NCI-H1048 (cell line): Measurements from ENCODE around the gene CHN2.

Source experiments
- DNase-seq: peaks from one replicate; lab custom pipeline; 2025; lab: John Stamatoyannopoulos, UW

Gene CHN2

DNA sequence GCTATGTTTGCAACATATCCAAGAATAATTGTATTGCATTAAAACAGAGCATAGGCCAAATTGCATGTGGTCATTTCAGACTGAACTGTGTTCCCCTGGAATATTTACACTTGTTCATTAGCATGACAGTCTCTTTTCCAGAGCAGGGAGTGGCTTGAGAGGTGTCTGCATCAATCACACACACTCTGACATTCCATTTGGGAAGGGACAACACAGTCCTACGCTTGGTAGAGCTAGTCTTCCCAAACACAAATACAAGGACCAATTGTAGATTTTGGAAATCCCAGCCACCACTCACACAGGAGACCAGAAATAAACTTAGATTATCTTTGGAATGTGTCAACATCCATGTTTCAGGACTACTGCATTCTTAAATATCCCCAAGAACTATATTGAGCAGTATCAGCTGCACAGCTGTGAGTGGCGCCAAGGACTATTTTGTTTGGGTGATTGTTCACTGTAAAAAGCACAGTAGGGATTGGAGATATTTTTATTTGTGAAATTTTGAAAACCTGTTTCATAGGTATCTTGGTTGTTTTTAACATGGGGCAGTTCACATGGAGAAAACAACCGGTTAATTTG lies 275.5 kb downstream of the CHN2 start:
- no peak for DNase-seq

GRCh38 chr7:29471444-29472138 lies 277.0 kb downstream of the CHN2 start:
- DNase-seq = no peak

DNA sequence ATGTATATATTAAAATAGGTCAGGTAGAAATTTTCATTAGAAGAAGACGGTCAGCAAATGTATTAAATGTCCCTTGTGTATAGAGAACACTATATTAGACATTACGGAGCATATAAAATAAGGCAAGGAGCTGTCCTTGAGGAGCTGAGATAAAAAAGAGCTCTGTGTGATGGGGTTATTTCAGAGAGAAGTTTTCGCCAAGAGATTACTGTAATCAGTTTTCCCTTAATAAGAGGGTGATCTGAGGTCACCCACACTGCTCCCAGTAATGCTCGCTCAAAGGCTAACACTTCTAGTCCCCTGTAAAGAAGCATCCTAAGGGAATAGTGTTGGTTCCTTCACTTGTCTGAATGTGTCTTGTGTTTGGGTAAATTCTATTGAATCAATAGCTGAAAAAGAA lies 282.3 kb downstream of the CHN2 start:
- no peak for DNase-seq

- DNase-seq = no peak
These were observed 283.7 kb downstream of the CHN2 start for GRCh38 chr7:29478226-29478625.

- DNase-seq = no peak
These were observed 284.2 kb downstream of the CHN2 start for GRCh38 chr7:29478687-29479240.

GRCh38 chr7:29479301-29480200 lies 285.0 kb downstream of the CHN2 start:
- DNase-seq = no peak

DNA sequence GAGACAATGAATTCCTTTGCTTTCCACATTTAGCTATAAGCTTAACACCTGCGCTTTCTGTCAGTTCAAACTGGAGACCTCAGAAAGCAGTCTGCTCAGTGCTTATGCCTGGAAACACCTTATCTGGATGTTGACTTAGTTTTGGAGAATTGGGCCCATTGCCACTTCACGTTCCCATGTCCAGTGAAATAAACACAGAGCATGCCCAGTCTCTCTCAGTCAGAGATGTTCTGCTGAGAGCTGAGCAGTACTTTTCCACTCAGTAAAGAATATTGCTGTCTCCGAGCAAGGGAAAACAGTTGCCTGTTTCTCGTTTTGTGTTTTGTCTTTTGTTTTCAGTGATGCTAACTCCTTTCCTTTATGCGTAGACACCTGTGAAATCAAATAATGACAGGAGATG lies 285.9 kb downstream of the CHN2 start:
- DNase-seq = no peak

DNA sequence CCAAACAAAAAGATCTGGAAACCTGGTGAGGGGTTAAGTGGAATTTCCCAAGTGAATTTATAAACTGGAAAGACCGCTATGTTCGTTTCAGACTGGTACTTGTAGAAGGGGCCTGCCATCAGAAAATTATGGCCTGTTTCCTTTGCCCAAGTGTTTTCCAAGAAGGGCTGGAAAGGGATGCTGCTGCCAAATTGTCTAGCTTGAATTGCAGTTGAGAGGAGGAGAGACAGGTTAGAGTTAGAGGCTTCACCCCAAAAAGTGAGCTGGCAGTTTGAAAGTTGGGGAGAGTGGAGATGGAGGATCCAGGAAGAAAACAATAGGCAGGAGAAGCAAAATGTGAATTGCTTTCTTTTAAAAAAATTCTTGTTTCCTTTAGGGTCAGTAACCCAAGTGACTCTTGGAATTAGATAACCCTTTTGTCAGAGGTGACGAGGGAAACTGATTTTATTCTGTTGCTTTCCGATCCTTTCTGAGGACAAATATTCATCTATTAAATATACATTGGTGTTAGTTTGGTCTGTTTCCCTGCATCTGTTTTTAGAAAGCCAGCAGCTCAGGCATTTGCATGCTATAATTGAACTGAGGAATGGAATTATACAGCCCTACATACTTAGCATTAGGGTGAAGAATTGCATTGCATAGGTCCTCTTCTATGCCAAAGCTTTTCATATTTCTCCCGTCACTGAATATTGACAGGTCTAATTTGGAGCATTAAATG lies 286.5 kb downstream of the CHN2 start:
- no peak for DNase-seq

GRCh38 chr7:29482056-29482455 lies 287.5 kb downstream of the CHN2 start:
- no peak for DNase-seq

GRCh38 chr7:29483219-29484104 lies 288.9 kb downstream of the CHN2 start:
- DNase-seq = no peak

DNA sequence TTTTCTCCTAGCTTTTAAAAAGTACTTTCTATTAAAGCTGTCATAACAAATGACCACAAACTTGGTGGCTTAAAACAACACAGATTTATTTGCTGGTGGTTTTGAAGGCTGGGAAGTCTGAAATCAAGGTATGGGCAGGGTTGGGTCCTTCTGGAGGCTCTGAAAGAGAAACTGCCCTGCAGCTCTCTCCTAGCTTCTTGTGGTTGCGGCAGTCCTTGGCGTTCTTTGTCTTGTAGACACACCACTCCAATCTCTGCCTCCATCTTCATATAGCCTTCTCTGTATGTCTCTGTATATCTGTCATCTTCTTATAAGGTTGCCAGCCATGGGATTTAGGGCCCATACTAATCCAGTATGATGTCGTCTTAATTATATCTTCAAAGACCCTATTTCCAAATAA lies 289.7 kb downstream of the CHN2 start:
- no peak for DNase-seq

DNA sequence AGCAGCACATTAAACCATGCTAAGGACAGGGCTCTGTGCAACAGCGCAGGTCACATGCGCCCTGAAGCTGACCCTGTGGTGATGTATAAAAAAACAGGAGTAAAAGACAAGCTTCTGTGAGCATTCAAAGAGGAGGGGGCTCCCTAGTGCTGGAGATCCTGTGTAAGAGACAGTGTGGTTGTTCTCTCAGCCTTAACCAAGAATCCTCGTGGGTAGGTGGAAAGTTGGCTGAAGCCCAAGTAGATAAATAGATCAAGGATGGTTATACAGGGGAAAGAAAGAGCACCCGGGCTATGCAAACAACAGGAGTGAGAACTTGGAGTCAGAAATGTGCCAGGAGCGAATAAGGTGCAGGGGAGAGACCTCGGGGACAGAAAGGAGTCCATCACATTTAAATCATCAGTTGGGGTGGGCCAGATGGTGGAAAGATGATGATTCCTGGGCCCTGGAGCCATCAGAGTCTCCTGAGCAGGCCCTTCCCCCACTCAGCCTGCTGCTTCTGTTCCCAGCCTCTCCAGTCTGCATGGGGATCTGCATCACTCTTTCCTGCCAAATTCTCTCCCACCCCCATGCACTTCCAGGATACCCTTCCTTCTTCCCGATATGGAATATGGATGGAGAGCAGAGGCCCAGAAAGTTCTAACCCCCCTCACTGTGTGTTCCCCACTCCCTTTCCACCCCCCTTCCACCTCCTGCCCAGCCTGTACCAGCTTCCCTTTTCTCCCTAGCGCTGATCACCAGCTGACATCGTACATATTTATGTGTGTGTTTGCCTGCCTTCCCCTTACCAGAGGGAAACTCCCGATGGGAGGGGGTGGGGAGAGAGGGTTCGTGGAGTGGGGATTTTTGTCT lies 291.0 kb downstream of the CHN2 start:
- DNase-seq = no peak

- no peak for DNase-seq
These were observed 291.7 kb downstream of the CHN2 start for GRCh38 chr7:29486191-29486700.

DNA sequence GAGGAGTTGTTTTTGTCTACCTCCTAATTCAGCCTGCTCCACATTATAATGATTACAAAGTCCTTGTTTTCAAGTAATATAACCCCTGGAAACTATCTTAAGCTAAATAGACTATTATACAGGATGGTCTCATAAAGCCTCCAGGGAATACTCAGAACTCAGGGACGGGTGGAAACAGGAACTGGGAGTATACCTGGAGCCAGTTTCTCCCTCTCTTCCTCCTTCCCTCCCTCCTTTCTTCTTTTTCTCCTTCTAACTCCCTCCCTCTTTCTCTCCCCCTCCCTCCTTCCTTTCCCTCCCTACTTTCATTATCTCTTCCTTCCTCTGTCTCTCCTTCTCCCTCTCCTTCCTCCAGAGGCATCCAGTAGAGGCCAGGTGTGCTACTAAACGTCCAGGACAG lies 292.8 kb downstream of the CHN2 start:
- DNase-seq = no peak

- no peak for DNase-seq
These were observed 293.8 kb downstream of the CHN2 start for GRCh38 chr7:29488203-29488970.

GRCh38 chr7:29488977-29489376 lies 294.4 kb downstream of the CHN2 start:
- DNase-seq = no peak

DNA sequence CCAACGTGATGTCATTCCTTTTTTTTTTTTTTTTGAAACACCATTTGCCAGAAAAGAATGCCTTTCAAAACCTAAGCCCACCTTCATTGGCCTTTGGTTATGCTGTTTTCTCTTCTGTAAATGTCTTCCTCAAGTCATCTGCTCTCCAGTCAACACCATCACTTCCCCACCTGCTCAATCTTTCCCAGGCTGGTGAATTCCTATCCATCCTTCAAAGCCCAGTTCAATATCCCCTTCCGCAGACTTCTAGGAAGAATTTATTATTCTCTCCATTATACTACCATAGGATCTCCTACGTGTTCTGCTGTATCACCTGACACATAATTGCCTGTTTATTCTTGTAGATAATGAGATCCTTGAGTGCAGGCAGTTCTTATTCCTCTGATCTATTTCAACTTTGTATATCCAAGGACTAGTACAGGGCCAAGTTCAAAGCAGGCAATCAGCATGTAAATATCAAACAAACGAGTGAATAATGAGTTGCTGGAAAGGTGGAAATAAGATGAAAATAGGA lies 295.6 kb downstream of the CHN2 start:
- no peak for DNase-seq

GRCh38 chr7:29494350-29494749 lies 299.8 kb downstream of the CHN2 start:
- no peak for DNase-seq

DNA sequence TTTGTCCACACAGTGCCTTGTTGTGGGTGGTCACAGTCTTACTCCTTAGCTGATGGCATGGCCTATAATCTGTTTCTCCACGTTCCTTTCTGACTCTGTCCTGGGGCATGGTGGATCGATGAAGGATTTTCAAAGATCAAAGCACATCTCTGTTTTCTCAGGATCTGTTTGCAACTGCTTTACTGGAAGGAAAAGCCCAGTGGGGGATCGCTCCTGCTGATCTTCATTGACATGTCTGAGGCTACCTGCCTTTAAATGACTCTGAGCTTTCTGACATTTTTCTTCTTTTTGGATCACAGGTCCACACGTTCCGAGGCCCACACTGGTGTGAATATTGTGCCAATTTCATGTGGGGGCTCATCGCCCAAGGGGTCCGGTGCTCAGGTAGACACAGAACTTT lies 301.1 kb downstream of the CHN2 start:
- no peak for DNase-seq
